Colon (tissue), 2 donors: ENCODE data around the gene ZPBP2.
"Not testable (repeated sequence)": the region's sequence is repeated elsewhere in the genome, so short reads cannot be mapped to it uniquely, and the experiment has no call there.

Source experiments
- FAIRE-seq: peaks from 2 replicates; lab custom pipeline; 2012; peaks lifted over from hg19 to GRCh38; lab: Jason Lieb, UNC
- donor health status: control.
- donor health status: control.

ZPBP2 gene

GRCh38 chr17:39855911-39856649 lies 11.9 kb upstream of the ZPBP2 start:
- not testable (repeated sequence) for FAIRE-seq

GRCh38 chr17:39861235-39861634 lies 6.8 kb upstream of the ZPBP2 start:
- no peak for FAIRE-seq

- no peak for FAIRE-seq
Measured at GRCh38 chr17:39863244-39863917, 4.6 kb upstream of the ZPBP2 start.

DNA sequence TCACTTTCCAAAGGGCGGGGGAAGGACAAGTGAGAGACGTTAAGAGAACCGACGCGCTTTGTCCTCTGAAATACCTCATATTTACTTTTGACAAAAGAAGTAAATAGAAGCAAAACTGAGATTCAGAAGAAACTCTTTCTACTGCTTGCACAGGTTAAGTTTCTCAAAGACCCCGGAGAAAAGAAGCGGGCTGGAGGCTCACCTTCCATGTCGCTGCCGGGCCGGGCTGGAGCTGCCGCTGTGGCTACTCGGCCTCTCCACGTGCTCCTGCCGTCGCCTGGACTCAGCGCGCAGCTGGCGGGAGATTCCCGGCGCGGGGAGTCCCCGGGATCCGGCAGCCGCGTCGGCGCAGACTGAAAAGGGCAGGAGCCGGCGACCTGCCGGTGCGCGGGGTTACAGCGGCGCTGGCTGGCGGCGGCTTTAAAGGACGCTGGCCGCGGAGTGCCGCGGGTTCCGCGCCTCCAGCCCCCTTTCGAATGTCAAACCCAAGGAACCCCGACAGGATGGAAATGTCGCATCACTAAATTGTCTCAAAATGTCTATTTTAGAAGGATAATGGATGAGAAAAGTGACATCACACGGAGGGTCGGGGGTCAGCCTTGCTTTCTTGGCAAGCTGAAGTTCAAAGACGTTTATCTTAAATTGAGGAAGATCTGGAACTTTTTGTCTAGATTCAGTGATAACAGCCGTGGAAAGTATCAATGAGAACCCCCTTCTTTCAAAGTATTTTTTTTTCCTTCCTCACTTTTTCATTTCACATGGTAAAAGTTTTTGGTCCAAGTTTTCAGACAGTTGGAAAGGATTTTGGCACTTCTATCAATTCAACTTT lies 3.9 kb upstream of the ZPBP2 start, which contains the start of gene IKZF3:
IKZF3 (minus strand) TSS at position 395 of the 829 bp plus-strand sequence; CDS start at position 209, 186 bp downstream.
- FAIRE-seq: no peak

DNA sequence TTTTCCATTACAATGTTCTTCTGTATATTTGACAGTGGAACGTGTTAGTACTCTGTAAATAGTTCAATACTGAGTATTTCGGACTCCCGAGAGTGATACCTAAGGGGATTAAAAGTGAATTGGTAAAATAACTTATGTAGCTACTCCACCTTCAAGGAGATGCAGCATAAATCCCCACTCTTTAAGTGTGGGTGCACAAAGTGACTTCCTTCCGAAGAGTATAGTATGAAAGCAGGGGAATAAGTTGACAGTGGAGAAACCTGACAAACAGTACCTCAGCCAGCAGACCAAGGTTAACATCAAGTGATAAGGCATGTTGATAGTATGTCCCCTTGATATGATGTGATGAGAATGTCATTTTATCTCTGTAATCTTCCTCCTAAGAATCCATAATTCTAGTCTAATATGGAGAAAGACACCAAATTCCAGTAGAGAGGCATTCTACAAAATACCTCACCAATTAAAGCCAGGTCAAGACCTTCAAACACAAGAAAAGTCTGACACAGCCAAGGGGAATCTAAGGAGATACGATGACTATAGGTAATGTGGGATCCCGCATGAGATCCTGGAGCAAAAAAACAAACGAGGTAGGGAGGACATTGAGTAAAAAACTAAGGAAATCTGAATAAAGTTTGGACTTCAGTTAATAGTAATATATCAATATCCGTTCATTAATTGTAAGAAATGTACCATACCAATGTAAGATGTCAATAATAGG lies 1.8 kb upstream of the ZPBP2 start:
- no peak for FAIRE-seq

DNA sequence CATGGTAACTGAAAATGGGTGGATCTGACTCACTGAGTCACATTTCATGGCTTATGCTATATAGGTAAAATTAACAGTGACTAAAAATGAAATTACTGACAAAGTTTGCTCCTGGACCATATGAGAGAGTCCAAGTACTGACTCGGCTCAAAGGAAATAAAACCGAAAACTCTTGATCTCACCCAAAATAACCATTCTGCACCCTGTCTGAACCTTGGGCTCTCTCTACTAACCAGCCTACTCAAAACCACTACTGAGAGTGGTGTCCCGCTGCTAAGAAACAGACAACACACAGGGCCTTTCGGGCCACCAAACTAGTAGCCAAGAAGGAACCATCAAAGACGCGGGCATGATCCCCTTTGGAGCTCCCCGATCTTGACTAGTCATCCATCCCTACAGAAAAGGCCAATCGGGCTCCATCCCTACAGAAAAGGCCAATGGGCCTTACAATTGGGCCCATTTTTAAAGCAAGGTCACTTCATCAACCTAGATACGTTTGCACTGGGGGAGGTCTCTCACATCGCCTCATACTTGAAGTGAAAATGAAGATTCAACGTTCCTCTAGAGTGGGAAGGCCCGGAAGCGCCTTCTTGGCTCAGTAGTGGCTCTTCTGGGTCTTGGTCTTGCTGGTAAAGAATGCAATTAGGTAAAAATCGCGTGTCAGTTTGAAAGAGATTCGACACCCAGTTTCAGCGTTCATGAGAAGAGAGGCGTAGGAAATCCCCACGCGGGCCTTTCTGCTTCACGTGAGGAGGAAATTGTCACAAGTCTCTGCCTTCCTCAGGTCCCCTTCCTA lies 720 bp upstream of the ZPBP2 start:
- no peak for FAIRE-seq

- no peak for FAIRE-seq
Measured at GRCh38 chr17:39868554-39868942, 546 bp downstream of the ZPBP2 start.

GRCh38 chr17:39870776-39871175 lies 2.8 kb downstream of the ZPBP2 start:
- FAIRE-seq: no peak

- FAIRE-seq: no peak
Measured at GRCh38 chr17:39871801-39872200, 3.8 kb downstream of the ZPBP2 start.

DNA sequence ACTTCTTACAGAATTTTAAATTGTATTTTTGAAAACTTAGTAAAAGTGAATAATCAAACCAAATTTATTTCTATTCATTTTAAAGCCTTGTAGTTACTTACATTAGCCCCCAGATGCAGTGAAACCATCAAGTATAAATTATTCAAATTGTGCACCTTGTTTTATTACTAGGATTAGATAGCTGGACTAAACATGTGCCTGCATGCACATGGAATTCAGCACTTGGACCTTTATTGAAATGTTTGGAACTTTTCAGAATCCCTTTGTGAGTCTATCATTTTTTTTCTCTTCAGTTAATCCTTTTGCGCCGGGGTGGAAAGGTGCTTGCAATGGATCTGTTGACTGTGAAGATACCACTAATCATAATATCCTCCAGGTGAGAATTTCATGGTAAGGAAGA lies 4.7 kb downstream of the ZPBP2 start:
- FAIRE-seq: no peak

DNA sequence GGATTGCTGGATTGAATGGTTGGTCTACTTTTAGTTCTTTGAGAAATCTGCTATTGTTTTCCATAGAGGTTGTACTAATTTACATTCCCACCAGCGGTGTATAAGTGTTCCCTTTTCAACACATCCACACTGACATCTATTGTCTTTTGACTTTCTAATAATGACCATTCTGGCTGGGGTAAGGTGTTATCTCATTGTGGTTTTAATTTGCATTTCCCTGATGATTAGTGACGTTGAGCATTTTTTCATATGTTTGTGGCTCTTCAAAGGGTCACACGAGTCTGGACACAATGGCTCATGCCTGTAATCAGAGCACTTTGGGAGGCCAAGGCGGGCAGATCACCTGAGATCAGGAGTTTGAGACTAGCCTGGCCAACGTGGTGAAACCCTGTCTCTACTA lies 18.1 kb downstream of the ZPBP2 start:
- FAIRE-seq: not testable (repeated sequence)

DNA sequence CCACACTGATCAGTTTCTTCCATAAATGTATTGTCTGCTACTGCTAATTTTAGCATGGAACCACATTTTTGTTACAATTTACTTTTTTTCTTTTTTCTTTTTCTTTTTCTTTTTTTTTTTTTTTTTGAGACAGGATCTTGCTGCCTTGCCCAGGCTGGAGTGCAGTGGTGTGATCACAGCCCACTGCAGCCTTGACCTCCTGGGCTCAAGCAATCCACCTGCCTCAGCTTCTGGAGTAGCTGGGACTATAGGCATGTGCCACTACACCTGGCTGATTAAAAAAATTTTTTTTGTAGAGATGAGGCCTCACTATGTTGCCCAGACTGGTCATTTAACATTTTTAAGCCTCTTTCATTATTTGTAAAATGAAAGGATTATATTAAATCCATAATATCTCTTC lies 19.1 kb downstream of the ZPBP2 start:
- no peak for FAIRE-seq

DNA sequence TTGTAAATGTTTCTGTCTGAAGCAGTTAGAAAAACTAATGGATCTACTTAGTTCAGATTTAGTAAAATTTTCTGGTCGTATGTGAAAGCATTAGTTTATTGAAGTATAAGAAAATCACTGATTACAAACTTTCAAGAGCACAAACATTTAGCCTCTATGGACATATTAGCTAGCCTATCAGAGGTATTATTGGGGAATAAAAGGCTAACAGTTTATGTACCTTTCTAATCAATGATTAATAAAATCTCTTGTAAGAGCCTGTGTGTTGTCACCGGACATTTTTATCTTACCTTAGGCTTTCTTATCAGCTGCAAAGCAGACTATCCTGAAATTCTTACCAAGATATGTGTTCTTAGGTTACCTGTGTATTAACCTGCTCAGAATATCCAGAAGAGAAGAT lies 21.2 kb downstream of the ZPBP2 start:
- FAIRE-seq: no peak

GRCh38 chr17:39894681-39895376 lies 26.8 kb downstream of the ZPBP2 start:
- no peak for FAIRE-seq

DNA sequence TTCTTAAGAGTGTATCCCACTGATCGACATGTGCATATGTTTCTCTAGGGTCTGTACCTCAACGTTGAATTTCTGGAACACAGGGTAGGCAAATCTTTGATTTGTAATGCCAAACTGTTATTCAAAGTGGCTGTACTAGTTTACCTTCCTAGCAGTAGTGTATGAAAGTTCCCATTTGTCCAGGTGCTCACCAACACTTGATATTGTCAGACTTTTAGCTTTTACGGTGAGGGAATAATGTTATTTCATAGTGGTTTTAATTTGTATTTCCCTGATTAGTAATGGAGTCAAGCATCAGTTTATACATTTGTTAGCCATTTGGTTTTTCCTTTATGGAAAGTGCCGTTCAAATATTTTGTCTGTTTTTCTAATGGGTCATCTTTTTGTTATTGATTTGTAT lies 30.1 kb downstream of the ZPBP2 start:
- FAIRE-seq: no peak

- no peak for FAIRE-seq
Measured at GRCh38 chr17:39899215-39899614, 31.2 kb downstream of the ZPBP2 start.

- FAIRE-seq: not testable (repeated sequence)
Measured at GRCh38 chr17:39902027-39902426, 34.0 kb downstream of the ZPBP2 start.

GRCh38 chr17:39903158-39903884 lies 35.3 kb downstream of the ZPBP2 start:
- no peak for FAIRE-seq

GRCh38 chr17:39904990-39905288 lies 36.9 kb downstream of the ZPBP2 start:
- no peak for FAIRE-seq

DNA sequence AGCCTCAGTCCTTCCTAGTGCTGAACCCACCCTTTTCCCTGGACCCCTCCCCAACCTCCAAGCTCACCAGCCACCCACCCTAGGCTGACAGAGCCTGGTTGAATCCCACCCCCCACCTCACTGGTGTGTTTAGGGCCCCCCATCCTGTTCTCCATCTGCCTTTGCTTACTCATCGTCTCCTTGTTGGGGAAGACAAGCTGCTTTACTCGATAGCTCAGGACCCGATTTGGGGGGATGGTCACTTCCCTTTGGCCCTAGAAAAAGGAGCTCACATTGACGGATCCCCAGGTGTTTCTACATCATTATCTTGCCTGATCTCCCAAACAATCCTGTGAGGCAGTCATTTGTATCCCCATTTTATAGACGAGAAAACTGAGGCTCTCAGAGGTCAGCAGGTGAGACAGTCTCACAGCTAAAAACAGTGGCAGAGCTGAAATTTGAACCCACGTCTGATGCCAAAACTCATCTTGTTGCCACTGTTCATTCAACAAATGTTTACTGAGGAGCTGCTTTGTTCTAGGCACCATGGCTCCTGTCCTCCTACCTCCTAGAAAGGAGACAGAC lies 40.9 kb downstream of the ZPBP2 start:
- FAIRE-seq: no peak
